ENCODE data around the gene DUSP9. TPM values are rescaled to one million over a fixed set of nuclear protein-coding genes. Genes with fewer than 3 reads are reported as not detected.

DUSP9 gene
- polyA plus RNA-seq, 3 donors, result 38.3 to 51.9 (median 46.8) TPM

DNA sequence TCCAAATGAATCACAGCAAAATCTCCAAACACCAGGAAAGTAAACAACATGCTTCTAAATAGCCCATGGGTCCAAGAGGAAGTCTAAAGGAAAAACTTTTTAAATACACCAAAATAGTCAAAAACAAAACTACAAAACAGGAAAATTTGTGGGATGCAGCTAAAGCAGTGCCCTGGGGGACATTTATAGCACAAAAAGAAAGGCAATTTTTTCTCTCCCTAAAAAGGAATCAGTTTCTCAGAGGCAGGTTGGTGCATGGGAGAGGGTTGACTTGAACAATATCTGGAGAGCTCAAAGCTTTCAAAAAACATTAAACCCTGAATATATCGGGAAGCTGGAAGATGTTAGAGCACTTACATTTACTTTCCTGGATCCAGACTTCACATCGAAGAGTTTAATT is 15.7 kb upstream of the DUSP9 start:
- no peak for DNase-seq (ENCODE audit: extremely low read depth in 1 of 11, low read depth in 9 of 11, low spot score in 4 of 11)

DNA sequence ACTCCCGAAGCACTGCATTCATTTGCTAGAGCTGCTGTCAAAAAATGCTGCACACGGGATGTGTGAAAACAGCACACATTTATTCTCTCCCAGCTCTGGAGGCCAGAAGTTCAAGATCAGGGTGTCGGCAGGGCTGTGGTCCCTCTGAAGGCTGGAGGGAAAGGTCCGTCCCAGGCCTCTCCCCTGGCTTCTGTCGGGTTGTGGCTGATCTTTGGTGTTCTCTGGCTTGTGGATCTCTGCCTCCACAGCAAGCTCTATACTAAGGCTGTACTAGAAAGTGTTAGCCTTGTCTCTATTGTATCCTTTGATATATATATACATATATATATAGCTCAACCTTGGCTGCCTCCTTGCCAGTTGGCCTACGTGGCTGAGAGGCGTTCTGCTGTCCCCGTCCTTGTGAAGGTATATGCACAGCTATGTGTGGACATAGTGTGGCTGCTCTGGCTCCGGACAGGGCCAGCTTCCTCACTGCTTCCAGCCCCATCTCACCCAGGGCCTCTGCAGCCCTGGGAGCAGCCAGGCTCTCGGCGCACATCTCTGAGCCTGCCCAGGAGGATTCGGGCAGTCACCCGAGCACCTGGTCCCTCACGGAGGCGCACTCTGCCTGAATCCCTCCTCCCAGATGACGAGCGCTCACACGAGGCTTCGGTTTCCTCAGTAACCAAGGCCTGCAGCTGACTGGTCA is 15.0 kb upstream of the DUSP9 start:
- no peak for DNase-seq (ENCODE audit: extremely low read depth in 1 of 11, low read depth in 9 of 11, low spot score in 4 of 11)

DNA sequence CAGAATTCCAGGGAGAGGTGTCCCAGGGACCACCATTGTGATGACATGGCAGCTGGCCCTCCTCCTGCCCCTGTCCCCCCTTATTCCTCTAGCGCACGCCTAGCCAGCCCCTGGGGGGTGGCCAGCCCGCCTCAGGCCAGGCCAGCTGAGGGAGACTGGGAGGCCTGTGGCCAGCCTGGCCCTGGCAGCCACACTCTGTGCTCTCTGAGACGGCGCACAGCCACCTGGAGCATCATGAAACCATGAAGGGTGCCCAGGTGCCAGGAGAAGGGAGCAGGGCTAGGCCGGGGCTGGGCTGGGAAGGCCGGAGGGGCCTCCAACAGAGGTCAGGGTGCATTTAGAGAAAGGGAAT is 14.4 kb upstream of the DUSP9 start:
- DNase-seq (ENCODE audit: extremely low read depth in 1 of 11, low read depth in 9 of 11, low spot score in 4 of 11), result no peak

DNA sequence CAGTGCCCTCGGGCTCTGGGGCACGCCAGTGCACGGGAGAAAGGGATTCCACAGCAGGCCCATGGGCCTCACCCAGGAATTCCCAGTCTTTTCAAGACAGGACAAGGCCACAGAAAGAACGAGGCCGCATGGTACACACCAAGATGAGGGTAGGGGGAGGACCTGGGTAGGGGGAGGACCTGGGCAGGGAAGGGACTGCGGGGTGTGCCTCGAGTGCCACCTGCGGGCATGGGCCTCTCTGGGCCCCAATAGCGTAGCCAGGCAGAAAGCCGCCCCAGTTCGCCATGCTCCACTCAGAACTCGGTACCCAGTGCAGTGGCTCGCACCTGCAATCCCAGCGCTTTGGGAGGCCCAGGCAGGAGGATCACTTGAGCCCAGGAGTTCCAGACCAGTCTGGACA is 14.0 kb upstream of the DUSP9 start:
- no peak for DNase-seq (ENCODE audit: extremely low read depth in 1 of 11, low read depth in 9 of 11, low spot score in 4 of 11)

DNA sequence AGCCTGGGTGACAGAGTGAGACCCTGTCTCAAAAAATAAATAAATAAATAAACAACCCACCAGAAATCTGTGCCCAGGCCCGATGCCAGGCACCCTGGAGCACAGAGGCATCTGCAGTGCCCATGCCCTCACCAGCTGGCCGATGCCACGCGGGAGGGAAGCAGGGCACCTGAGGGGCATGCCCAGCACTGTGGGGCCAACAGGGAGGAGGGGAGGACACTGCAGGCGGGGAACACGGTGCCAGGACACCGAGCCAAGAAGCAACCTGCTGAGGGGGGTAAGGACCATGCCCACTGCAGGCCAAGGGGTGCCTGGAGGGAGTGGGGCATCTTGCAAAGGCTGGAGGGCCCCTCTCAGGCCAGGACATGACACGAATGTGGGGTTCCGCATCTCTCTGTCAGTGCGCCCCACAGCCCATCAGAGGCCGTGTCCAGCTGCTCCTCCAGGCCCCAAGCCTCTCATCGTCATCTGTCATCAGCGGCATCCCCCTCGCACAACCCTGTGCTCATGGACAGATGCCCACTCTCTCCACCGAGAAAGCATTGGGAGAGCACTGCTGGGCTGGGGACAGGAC is 13.3 kb upstream of the DUSP9 start:
- DNase-seq (ENCODE audit: extremely low read depth in 1 of 11, low read depth in 9 of 11, low spot score in 4 of 11), result no peak

DNA sequence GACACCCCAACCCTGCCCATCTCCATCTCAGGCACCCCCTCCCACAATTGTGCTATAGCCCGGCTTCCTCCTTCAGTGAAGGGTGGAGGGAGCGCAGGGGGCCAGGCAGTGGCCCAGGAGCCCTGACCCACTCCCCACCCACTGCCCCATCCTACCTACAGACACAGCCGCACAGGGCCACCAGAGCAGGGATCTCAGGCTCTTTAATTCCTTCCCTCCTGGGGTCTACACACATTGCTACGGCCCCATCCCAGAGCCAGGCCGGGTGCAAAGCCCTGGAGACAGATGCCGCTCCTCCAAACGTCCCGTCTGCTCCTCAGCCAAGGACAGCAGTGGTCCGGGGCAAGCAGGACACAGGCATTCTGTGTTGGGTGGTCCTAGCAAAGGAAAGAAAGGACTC is 12.8 kb upstream of the DUSP9 start:
- DNase-seq (ENCODE audit: extremely low read depth in 1 of 11, low read depth in 9 of 11, low spot score in 4 of 11), result no peak

DNA sequence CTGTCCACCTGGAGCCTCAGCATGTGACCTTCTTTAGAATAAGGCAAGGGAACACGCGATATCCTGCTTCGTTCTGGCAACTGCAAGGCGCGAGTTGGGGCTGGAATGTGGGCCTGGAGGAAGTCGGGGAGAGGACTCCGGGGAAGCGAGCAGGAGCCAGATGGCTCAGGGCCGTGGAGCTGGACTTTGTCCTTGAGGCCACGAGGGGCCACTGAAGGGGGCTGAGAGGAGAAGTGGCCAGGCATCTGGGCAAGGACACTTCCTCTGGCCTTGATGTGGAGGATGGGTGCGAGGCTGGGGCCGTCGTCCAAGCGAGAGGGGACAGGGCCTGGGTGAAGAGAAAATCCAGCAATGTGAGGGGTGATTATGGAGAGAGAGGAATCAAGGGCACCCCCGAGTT is 12.2 kb upstream of the DUSP9 start:
- no peak for DNase-seq (ENCODE audit: extremely low read depth in 1 of 11, low read depth in 9 of 11, low spot score in 4 of 11)

- no peak for DNase-seq (ENCODE audit: extremely low read depth in 1 of 11, low read depth in 9 of 11, low spot score in 4 of 11)
Observed at GRCh38 chrX:153635388-153635787, 11.6 kb upstream of the DUSP9 start.

DNA sequence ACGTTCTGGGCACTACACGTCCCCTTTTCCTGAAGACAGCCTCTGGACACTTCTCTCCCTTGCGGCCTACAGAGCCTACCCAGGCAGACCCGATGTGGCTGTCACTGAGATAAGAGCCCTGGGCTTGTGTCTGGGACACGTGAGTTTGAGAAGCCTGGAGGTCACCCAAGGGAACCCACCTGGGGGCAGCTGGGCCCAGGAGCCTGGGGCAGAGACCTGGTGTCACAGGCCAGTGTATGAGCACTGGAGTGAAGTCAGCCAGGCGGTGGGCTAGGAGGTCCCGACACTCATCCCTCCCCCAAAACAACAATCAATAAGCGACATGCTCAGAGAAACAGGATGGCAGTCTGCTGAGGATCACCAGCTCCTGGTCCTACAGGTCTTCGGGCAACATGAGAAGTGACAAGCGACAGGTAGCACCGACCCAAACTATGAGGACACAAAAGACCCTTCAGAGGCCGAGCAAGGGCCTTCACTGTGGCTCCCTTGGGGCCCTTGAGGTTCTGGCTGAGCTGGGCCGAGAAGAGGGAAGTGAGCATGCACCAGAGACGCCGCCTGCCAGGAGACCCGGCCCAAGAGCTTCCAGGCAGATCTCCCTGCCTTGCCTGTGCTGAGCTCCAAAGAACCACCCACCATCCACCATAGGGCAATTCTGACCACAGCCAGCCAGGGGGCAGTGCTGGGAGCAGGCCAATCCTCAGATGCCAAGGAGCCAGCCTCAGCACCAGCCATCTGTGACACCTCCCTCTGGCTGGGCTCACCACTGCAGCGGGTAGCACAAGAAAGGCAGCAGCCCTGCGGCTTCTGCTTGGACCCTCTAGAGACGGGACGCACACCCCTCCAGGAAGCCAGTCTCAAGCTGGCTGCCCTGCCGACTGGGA is 11.0 kb upstream of the DUSP9 start:
- no peak for DNase-seq (ENCODE audit: extremely low read depth in 1 of 11, low read depth in 9 of 11, low spot score in 4 of 11)

DNA sequence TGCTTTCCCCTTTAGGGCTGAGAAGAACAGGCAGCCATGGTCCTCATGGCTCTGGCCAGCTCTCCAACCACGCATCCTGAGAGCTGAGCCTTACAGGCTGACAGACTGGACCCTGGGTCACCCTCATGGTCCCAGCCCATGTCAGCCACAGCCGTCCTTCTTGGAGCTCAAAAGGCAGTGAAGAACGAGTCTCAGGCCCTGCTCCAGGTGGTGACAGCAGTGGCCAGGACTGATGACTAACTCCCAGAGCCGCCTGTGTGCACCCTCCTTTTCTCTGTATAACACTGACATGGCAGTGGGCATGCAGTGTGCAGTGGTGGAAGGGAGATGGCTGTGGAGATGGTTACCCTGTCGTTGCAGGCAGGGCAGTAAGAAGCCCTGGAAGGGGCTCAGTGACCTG is 10.3 kb upstream of the DUSP9 start:
- DNase-seq (ENCODE audit: extremely low read depth in 1 of 11, low read depth in 9 of 11, low spot score in 4 of 11), result no peak

- DNase-seq (ENCODE audit: extremely low read depth in 1 of 11, low read depth in 9 of 11, low spot score in 4 of 11), result no peak
Observed at GRCh38 chrX:153637121-153638040, 9.6 kb upstream of the DUSP9 start.

- DNase-seq (ENCODE audit: extremely low read depth in 1 of 11, low read depth in 9 of 11, low spot score in 4 of 11), result no peak
Observed at GRCh38 chrX:153638041-153638371, 9.0 kb upstream of the DUSP9 start.

DNA sequence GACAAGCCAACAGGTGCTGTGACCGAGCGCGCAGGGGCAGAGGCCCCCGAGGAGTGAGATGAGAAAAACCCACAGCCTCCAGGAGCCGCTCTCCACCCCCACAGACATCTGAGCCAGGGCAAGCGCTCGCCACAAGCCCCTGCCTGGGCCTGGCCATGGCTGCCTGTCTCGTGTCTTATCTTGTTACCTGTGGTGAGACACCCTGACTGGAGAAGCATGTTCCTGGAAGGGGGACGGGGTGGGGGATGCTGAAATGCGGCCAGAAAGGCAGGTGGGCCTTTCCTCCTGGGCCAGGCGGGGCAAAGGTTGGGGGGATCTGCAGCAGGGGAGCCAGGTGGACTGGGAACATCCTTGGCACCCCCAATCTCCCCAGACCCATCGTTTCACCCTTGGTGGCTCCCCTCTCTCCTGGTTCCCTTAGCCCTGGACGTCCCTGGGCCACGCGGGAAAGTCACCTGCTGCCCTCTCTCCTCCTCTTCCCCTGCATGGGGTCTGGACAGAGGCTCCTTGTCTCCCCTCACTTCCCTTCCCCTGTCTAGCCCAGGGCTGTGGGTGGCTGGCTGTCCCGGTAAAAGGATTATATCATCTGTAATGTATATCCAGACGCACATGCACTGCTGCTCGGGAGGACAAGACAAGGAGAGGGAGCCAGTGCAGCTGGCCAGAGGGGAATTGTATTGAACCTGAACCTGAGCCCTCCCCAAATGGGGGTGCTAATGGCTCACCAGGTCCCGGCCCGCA is 8.4 kb upstream of the DUSP9 start:
- DNase-seq (ENCODE audit: extremely low read depth in 1 of 11, low read depth in 9 of 11, low spot score in 4 of 11), result no peak

GRCh38 chrX:153639177-153640044 is 7.6 kb upstream of the DUSP9 start:
- no peak for DNase-seq (ENCODE audit: extremely low read depth in 1 of 11, low read depth in 9 of 11, low spot score in 4 of 11)

DNA sequence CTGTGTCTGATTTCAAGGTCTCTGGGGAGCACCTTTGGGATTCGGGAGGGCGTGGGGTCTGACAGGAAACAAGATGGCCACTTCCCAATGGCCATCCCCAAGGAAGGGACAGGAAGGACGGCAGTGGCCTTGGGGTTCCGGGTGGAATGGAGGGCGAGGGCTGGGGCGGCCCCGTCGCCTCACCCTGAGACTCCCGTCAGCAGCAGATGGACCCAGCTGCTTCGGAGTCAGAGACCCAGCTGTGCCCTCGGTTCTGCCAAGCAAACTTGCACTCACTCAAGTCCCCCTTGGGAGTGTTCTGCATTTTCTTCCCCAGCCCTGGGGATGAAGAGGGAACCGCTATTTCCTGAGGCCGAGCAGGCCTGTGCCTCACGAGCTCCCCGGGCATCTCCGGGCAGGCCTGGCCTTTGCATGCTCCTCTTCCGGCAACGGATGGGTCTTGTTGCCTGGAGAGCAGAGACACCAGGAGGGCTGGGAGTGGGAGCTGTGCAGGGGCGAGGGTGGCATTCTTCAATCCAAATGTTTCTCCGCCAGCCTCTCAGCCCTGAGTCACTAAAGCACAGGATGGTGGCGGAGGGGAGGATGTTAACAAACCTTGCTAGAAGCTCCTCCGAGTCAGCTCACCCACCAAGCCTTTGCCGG is 6.8 kb upstream of the DUSP9 start:
- no peak for DNase-seq (ENCODE audit: extremely low read depth in 1 of 11, low read depth in 9 of 11, low spot score in 4 of 11)

- no peak for DNase-seq (ENCODE audit: extremely low read depth in 1 of 11, low read depth in 9 of 11, low spot score in 4 of 11)
Observed at GRCh38 chrX:153640736-153641575, 6.0 kb upstream of the DUSP9 start.

GRCh38 chrX:153641627-153642026 is 5.4 kb upstream of the DUSP9 start:
- DNase-seq (ENCODE audit: extremely low read depth in 1 of 11, low read depth in 9 of 11, low spot score in 4 of 11), result no peak

Measured in renal cortex interstitium (tissue), 11 donors.